Tibial artery (tissue), 4 donors: ENCODE measurements around the gene SNCAIP.
A peak's percentile ranks its signal among the peaks of the same experiment; 100 is the strongest.

ENCODE experiments used
- DNase-seq, 2 donors: peaks; one replicate each; pipeline ENCODE4 v3.0.0-alpha.2; 2019
- H3K27ac ChIP-seq, 2 donors: fragments of 200-600 bp; sonication (generic) in 1 of 2; 1 replicate in 1 of 2; 2 replicates in 1 of 2; pipeline ENCODE4 v1.5.1; 2018 to 2019; ENCODE audit warnings: mild to moderate bottlenecking in 1 of 2
- H3K27me3 ChIP-seq, 2 donors: fragments of 200-600 bp; sonication (generic) in 1 of 2; one replicate each; pipeline versions ENCODE4 v1.5.1 to v1.6.0; 2016 to 2019
- H3K36me3 ChIP-seq, 3 donors: fragments of 200-600 bp; sonication (generic) in 2 of 3; one replicate each; pipeline ENCODE4 v1.5.1; 2016 to 2019; ENCODE audit warnings: mild to moderate bottlenecking in 2 of 3
- H3K4me1 ChIP-seq, 4 donors: fragments of 200-600 bp; sonication (generic) in 2 of 4; 1 replicate in 3 of 4; 2 replicates in 1 of 4; pipeline ENCODE4 v1.5.1; 2016 to 2019
- H3K4me3 ChIP-seq, 2 donors: fragments of 200-600 bp; sonication (generic) in 1 of 2; 1 replicate in 1 of 2; 2 replicates in 1 of 2; pipeline ENCODE4 v1.5.1; 2018 to 2019; ENCODE audit warnings: mild to moderate bottlenecking in 2 of 2
- H3K9me3 ChIP-seq, 3 donors: fragments of 200-600 bp; sonication (generic) in 1 of 3; one replicate each; pipeline ENCODE4 v1.5.1; 2016 to 2019
- intact Hi-C: fragments of 100-400 bp; cut with DNase I; formaldehyde crosslinking; loops from one replicate; pipeline ENCODE4 v1.15.0; 2023; ENCODE audit warnings: low total_unique reads
- TF ChIP-seq, protein P1 (sequence below), 2 experiments: fragments of 200-600 bp in 1 of 2; fragments of 450-650 bp in 1 of 2; IDR thresholded peaks; one replicate each; pipeline ENCODE4 v1.5.1; 2017 to 2019; ENCODE audit warnings: antibody characterized with exemption in 2 of 2, mild to moderate bottlenecking in 1 of 2, moderate library complexity in 1 of 2

The SNCAIP gene

GRCh38 chr5:122333564-122333963, 21.5 kb downstream of the SNCAIP start:
- intact Hi-C loops: no loop called here
- TF ChIP-seq, protein P1, sequence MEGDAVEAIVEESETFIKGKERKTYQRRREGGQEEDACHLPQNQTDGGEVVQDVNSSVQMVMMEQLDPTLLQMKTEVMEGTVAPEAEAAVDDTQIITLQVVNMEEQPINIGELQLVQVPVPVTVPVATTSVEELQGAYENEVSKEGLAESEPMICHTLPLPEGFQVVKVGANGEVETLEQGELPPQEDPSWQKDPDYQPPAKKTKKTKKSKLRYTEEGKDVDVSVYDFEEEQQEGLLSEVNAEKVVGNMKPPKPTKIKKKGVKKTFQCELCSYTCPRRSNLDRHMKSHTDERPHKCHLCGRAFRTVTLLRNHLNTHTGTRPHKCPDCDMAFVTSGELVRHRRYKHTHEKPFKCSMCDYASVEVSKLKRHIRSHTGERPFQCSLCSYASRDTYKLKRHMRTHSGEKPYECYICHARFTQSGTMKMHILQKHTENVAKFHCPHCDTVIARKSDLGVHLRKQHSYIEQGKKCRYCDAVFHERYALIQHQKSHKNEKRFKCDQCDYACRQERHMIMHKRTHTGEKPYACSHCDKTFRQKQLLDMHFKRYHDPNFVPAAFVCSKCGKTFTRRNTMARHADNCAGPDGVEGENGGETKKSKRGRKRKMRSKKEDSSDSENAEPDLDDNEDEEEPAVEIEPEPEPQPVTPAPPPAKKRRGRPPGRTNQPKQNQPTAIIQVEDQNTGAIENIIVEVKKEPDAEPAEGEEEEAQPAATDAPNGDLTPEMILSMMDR (IDR thresholded peaks at IDR 0.05): no peak
- Histone ChIP-seq H3K27me3 (no peaks in the 10 kb centered on the region), H3K4me3 (no peak overlapping the region), H3K4me1 (no peaks in the 10 kb centered on the region), H3K36me3 (no peaks in the 10 kb centered on the region), H3K27ac (no peak overlapping the region), H3K9me3 (no peaks in the 10 kb centered on the region)
- DNase-seq: no peak

GRCh38 chr5:122339591-122339990, 27.6 kb downstream of the SNCAIP start:
- no peak for DNase-seq
- intact Hi-C loops: no loop called here
- H3K4me3 ChIP-seq: no peak overlapping the region
- no peak overlapping the region for H3K27ac ChIP-seq
- H3K36me3 ChIP-seq: no peaks in the 10 kb centered on the region
- TF ChIP-seq, protein P1 (IDR thresholded peaks at IDR 0.05): no peak
- H3K9me3 ChIP-seq: no peaks in the 10 kb centered on the region
- no peaks in the 10 kb centered on the region for H3K27me3 ChIP-seq
- H3K4me1 ChIP-seq: peaks cover 0 to 24% (median 10%) of the 10 kb centered on the region in 4 donors

DNA sequence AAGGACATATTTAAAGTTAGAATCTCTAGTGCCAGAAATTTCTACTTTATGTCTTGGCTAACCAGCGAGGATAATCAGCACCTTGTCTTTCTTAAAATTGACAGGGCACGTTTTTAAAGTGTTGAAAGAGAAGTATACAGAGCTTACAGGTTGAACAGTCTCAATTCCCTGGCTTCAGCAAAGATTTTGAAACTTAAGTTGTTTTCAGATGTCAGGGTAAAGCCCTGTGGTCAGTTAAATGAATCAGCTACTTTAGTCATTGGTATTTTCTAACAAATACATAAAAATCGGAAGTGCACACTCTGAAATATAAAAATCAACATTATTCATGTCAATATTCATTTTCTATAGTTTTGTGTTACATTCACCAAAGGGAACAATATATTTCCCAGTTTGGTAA, 29.1 kb downstream of the SNCAIP start:
- no peaks in the 10 kb centered on the region for H3K27me3 ChIP-seq
- TF ChIP-seq, protein P1 (IDR thresholded peaks at IDR 0.05): no peak
- no peak overlapping the region for H3K4me3 ChIP-seq
- no peak for DNase-seq
- intact Hi-C loops: no loop called here
- H3K27ac ChIP-seq: no peak overlapping the region
- H3K36me3 ChIP-seq: no peaks in the 10 kb centered on the region
- peaks cover 0 to 32% (median 10%) of the 10 kb centered on the region in 4 donors for H3K4me1 ChIP-seq
- H3K9me3 ChIP-seq: no peaks in the 10 kb centered on the region

- TF ChIP-seq, protein P1 (IDR thresholded peaks at IDR 0.05): no peak
- intact Hi-C loops: no loop called here
- H3K4me3 ChIP-seq: no peak overlapping the region
- DNase-seq: no peak
- H3K9me3 ChIP-seq: no peaks in the 10 kb centered on the region
- no peaks in the 10 kb centered on the region for H3K36me3 ChIP-seq
- peaks cover 0 to 32% (median 10%) of the 10 kb centered on the region in 4 donors for H3K4me1 ChIP-seq
- no peaks in the 10 kb centered on the region for H3K27me3 ChIP-seq
- peak overlapping the region in 1 of 2 donors; percentile 29 for H3K27ac ChIP-seq
Observed at GRCh38 chr5:122342256-122342655, 30.2 kb downstream of the SNCAIP start.

- Histone ChIP-seq H3K4me1 (peaks cover 0 to 32% (median 10%) of the 10 kb centered on the region in 4 donors), H3K9me3 (no peaks in the 10 kb centered on the region), H3K36me3 (no peaks in the 10 kb centered on the region), H3K27me3 (no peaks in the 10 kb centered on the region), H3K4me3 (no peak overlapping the region), H3K27ac (no peak overlapping the region)
- no peak for DNase-seq
- TF ChIP-seq, protein P1 (IDR thresholded peaks at IDR 0.05): no peak
- intact Hi-C loops: no loop called here
Observed at GRCh38 chr5:122346897-122347581, 35.0 kb downstream of the SNCAIP start.
